HepG2 (cell line): ENCODE results near the gene CAT. TPM values are rescaled to one million over a fixed set of nuclear protein-coding genes. Genes with fewer than 3 reads are reported as not detected.

ENCODE experiments used
- AFF4 ChIP-seq: sonication (generic); formaldehyde crosslinking; IDR thresholded peaks from 2 replicates; pipeline ENCODE4 v1.4.0; 2020; ENCODE audit warnings: missing genetic modification reagents
- EP300 ChIP-seq, 3 experiments: sonication (generic) in 1 of 3; formaldehyde crosslinking in 1 of 3; IDR thresholded peaks; 2 replicates each; pipeline versions ENCODE4 v1.5.1 to v1.6.1; 2011 to 2020; ENCODE audit warnings: low read depth in 2 of 3, low read length in 2 of 3, borderline replicate concordance in 1 of 3, improper control_type of control experiment in 1 of 3, mild to moderate bottlenecking in 1 of 3, missing genetic modification reagents in 1 of 3, moderate library complexity in 1 of 3
- HMGXB4 ChIP-seq, 2 experiments: sonication (generic) in 1 of 2; formaldehyde crosslinking in 1 of 2; IDR thresholded peaks; 2 replicates each; pipeline versions ENCODE4 v1.4.0 to v1.6.1; 2018 to 2020; ENCODE audit warnings: missing genetic modification reagents in 2 of 2, borderline replicate concordance in 1 of 2, low read depth in 1 of 2, mild to moderate bottlenecking in 1 of 2, missing biosample characterization in 1 of 2
- HNF4G ChIP-seq, 2 experiments: sonication (generic) in 1 of 2; formaldehyde crosslinking in 1 of 2; IDR thresholded peaks; 2 replicates each; pipeline versions ENCODE4 v1.4.0 to v1.6.1; 2011 to 2020; ENCODE audit warnings: borderline replicate concordance in 2 of 2, low read depth in 2 of 2, mild to moderate bottlenecking in 2 of 2, low read length in 1 of 2, missing genetic modification reagents in 1 of 2, moderate library complexity in 1 of 2
- MAFG ChIP-seq: sonication (generic); formaldehyde crosslinking; IDR thresholded peaks from 2 replicates; pipeline ENCODE4 v1.5.1; 2020; ENCODE audit warnings: mild to moderate bottlenecking, missing genetic modification reagents
- MAFK ChIP-seq, 2 experiments: IDR thresholded peaks in 1 of 2; conservative IDR thresholded peaks in 1 of 2; 2 replicates each; pipeline ENCODE4 v1.6.1; 2011; ENCODE audit warnings: improper control_type of control experiment in 2 of 2, low read length in 2 of 2
- PRDM15 ChIP-seq: sonication (generic); formaldehyde crosslinking; IDR thresholded peaks from 2 replicates; pipeline ENCODE4 v1.4.0; 2020; ENCODE audit warnings: missing genetic modification reagents
- ZBTB33 ChIP-seq: sonication (generic); formaldehyde crosslinking; IDR thresholded peaks from 2 replicates; pipeline ENCODE4 v1.4.0; 2020; ENCODE audit warnings: missing genetic modification reagents
- ZGPAT ChIP-seq: IDR thresholded peaks from 2 replicates; pipeline ENCODE4 v1.6.1; 2016; ENCODE audit warnings: mild to moderate bottlenecking
- polyA plus RNA-seq, 8 experiments: library from polyadenylated mRNA; depleted of rRNA in 3 of 8; stranded (reverse) in 7 of 8; unstranded in 1 of 8; fragments of >200 nt; fragmentation: Illumina TruSeq in 4 of 8; extraction: Trizol in 4 of 8; gene quantifications; 2 replicates each; pipeline versions ENCODE4 v1.2.1 to v1.2.3, GENCODE V29; 2011 to 2016; ENCODE audit warnings: low read depth in 4 of 8, missing spikeins in 1 of 8, mixed read lengths in 1 of 8; ENCODE audit not compliant: insufficient read depth in 1 of 8
- total RNA-seq, 5 experiments: library from RNA; depleted of rRNA; stranded (reverse); fragments of >200 nt; fragmentation: Illumina TruSeq; extraction: Trizol; gene quantifications; 2 replicates each; pipeline ENCODE4 v1.2.3, GENCODE V29; 2016; ENCODE audit warnings: low read depth in 1 of 5

CAT gene
- total and polyA plus RNA-seq, 2 of the 13 experiments (the other 11 are each of a cell fraction or from before 2014, with no cell fraction given) = 107 to 136 TPM

GRCh38 chr11:34501500-34501899 is 62.8 kb downstream of the CAT start (continued):
- TF ChIP-seq PRDM15 (no peak), HMGXB4 (CRISPR knock-in tag; IDR thresholded peaks at IDR 0.05; ENCODE audit: borderline replicate concordance in 1 of 2, low read depth in 1 of 2) (0 out of 4 replicates have a peak, but pooled peaks of 1 of the 2 experiments have one; percentile 10), MAFG (CRISPR knock-in tag) (no peak), HNF4G (IDR thresholded peaks at IDR 0.05; ENCODE audit: borderline replicate concordance, low read depth, low read length) (peak; percentile 80), HNF4G (CRISPR knock-in tag; IDR thresholded peaks at IDR 0.05; ENCODE audit: borderline replicate concordance, low read depth) (no peak), AFF4 (CRISPR knock-in tag) (no peak), ZBTB33 (no peak), EP300 (IDR thresholded peaks at IDR 0.05; ENCODE audit: low read depth in 2 of 2, low read length in 2 of 2) (peak; percentile 55 to 87), EP300 (CRISPR knock-in tag; IDR thresholded peaks at IDR 0.05; ENCODE audit: borderline replicate concordance) (peak; percentile 60; the same call in 1 of the 2 replicates), ZGPAT (CRISPR knock-in tag) (peak; percentile 69; the same call in 1 of the 2 replicates), MAFK (conservative IDR thresholded peaks at IDR 0.05 in 1 of 2, IDR thresholded peaks at IDR 0.05 in 1 of 2; ENCODE audit: low read length in 2 of 2) (0 out of 4 replicates have a peak, but pooled peaks of 1 of the 2 experiments have one; percentile 9)
